NCI-H1048 (cell line): ENCODE data around the gene FAM181A.
A peak's percentile ranks its signal among the peaks of the same experiment; 100 is the strongest.

ENCODE experiments used
- DNase-seq: peaks from one replicate; lab custom pipeline; 2025; lab: John Stamatoyannopoulos, UW

The FAM181A gene

DNA sequence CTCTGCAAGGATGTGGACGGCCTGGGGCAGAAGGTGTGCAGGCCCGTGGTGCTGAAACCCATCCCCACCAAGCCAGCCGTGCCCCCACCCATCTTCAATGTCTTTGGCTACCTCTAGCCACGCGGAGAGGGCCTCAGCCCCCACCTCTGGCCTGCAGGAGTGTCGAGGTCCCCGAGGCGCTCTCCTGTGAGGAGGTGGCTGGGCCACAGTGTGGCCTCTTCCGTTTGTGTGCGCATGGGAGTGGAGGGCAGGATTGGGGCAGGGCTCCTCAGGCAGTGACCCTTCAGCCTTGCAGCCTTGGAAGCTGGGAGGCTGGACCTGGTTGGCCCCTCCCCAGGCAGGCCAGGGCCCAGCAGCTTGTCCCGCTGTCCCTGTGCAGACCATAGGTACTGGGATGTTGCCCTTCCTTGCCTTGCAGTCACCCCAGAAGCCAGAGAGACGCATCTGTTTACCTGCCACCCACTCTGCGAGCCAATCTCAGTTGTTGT lies 1.9 kb downstream of the FAM181A start:
- DNase-seq: no peak

DNA sequence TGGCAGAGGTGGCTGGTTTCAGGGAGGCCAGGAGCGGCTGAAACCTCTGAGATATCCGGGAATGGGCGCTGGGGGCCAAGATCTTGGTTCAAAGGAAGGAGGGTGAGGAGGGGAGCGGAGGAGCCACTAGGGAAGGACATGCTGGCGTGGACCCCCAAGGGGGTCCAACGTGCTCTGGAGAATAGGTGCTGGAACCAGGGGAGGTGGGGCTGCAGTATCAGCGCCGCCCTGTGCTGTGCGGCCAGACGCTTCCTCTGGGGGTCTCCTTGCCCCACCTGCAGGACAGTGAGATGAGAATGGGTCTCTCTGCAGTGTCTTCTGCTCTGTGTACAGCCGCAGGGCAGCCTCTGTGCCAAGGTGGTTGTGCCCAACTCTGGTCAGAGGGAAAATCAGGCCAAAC lies 2.5 kb downstream of the FAM181A start:
- no peak for DNase-seq

DNA sequence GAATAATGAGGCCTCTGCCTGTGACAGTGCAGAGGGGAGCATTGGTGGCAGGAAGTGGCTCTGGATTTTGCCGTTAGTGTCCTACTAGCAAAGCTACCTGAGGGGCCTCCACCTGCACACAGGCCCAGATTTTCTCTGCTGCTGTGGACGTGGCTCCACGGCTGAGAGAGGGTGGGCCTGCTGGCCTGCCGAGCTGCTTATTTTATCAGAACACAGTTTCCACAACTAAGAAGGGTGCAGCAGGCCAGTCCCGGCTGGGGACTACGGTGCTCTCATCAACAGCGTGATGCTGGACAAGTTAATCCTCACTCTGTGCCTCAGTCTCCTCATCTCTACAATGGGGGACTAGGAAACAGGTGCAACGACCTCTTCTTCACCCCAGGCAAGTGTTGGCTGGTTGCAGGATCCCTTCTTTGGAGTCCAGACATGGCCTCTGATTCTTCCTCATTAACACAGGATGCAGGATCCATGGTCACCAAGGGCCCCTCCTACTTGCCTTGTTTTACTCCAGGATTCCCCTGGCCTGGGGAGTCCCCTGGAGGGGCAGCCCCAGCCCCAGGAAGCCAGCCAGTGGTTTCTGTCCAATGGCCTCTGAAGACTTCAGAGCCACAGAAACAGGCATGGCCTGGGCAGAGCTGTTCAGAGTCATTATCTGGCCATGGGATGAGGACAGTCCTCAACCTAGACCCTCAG lies 3.3 kb downstream of the FAM181A start:
- DNase-seq: no peak

DNA sequence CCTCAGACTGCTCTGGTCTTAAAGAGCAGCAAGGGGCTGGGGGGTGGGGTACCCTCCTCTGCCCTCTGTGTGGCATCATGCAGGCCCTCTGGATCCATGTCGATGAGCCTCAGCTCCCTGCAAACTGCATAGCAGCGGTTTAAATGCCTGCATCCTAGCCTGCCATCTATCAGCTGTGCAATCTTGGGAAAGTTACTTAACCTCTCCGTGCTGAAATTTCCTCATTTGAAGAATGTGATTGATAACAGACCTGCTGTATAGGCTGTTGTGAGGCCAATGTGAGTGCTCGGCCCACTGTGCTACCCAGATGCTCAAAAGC lies 3.8 kb downstream of the FAM181A start:
- DNase-seq: no peak

DNA sequence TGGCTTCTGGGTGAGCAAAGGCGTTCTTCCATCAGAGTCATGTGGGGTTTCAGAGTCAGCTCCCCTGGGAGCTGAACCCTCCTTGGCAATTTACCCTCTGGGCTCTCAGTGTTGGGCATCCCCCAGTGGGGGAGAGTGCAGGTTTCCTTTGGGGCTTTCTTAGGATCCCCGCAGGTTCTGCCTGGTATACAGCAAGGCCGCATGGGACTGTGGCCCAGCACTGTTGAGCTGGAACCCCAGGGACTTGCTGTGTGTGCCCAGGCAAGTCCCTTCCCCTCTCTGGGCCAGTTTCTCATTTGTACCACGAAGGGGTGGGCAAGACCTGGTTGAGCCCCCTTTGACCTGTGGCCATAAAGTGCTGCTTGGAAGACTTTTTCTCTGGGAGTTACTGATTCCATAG lies 5.5 kb downstream of the FAM181A start:
- DNase-seq: no peak

DNA sequence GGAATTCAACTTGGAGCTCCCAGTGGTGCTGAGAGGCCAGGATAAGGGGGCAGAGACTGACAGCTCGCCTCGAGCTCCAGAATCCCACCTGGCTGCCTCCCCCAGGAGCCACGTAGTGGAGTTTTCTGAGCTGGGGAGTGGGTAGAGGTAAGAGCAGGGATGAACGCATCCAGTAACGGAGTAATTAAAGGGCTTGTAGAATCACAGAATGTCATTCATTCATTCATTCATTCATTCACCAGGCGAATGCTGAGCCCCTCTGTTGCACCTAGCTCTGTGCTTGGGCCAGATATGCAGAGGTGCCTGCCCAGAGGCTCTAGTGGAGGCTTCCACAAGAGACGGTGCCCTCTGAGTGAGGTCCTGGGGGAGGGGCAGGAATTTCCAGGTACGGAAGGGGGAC lies 8.1 kb downstream of the FAM181A start:
- no peak for DNase-seq

DNA sequence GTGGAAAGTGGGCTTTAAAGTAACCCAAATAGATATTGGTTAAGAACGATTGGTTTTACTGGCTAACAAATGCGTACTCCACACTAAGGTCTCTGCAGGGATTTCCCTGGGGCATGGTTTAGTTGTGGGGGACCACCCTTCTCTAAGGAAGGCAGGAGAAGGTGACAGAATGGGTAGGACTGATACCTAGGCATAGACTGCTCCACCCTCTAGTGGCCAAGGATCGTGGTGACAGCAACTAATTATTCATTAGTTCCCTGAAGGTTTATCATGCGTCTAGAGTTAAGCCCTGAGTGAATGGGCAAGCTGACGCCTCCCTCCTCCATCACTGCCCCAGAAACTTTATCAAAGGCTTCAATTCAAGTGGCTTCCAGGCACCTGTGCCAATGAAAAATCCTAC lies 9.1 kb downstream of the FAM181A start:
- no peak for DNase-seq

DNA sequence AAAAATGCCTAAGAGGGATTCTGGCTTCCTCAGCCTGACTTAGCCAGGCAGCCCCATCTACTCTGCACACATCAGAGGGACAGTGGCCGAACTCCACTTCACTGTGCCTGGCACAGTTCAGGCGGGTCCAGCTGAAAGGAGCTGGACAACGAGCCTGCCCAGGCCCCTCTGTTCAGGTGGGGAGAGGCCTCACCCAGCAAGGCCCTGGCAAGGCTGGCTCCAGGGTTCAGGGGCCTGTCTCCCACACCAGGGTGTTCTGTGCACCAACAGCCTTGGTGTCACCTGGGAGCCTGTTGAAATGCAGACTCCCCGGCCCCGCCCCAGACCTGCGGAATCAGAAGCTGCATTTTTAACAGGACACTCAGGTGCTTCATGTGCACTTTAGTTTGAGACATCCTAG lies 9.8 kb downstream of the FAM181A start:
- no peak for DNase-seq

DNA sequence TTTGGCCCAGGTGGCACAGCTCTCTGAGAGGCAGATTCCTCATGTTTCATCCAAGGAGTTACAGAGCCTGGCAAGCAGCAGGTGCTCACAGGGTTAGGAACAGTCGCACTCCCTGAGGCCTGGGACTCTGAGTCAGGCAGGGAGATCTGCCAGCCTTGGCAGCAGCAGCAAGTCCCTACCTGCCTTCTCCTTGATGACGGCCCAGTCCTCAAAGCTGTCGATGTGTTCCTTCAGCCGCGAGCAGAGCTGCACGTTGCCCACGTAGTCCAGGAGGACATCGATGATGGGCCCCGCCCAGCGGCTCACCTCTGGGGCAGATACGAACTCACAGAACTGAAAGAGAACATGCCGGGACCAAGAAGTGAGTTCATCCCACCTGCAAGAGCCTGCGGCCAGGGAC lies 10.4 kb downstream of the FAM181A start:
- DNase-seq: no peak

DNA sequence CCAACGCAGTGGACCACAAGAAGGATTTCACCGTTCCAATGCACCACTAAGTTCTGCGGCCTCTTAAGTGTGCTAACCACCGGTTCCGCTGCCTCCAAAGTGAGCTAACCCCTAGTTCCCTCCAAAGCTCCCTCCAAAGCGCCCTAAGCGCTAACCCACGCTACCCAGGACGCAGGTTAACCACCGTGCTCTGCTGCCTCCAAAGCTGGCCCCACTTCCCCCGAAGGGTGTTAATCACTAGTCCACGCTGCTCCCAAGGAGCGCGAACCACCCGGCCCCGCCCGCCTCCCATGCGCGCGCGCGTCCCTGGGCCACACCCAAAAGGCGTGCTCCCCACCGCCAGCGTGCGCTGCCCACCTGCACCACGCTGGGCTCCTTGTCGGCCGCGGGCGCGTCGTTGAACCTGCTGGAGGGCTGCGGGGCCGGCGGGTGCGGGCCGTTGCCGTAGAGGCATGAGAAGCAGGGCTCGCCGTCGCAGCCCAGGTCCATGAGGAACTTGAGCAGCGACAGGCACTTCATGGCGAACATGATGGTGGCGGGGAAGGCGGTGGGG lies 11.7 kb downstream of the FAM181A start:
- no peak for DNase-seq

DNA sequence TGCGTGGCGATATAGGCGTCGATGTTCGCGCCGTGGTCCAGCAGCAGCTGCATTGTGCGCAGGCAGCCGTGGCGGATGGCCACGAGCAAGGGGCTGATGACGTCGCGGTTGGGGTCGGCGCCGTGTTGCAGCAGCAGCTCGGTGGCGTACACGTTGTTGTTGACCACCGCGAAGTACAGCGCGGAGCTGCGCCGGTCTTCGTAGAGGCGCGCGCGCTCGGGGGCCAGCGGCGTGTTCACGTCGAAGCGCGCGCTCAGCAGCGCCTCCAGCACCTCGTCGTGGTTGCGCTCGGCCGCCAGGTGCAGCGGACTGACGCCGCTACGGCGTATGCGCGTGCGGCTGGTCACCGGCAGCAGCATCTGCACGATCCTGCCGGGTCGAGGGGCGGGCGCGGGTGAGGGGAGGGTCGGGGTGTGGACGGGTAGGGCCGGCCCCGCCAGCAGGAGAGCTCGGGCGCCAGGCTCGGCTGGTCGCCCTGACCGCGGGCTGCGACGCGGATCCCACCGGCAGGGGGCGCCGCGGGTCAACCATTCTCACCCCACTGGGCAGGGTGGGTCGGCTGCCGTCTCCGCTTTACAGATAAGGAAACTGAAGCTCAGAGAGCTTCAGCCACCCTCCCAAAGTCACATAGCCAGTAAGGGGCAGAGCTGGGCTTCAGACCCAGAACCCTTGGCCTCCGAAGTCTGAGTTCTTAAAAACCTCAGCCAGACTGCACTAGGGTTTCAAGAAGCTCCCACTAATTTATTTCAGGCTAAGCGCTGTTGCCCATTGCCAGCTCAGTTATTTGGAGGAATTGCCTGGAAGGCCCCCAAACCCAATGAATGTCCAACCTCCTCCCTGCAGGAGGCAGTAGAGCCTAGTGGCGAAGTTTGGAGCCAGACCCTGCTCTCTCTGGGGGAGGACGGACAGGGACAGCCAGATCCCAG lies 12.4 kb downstream of the FAM181A start:
- DNase-seq: peak; percentile 24

DNA sequence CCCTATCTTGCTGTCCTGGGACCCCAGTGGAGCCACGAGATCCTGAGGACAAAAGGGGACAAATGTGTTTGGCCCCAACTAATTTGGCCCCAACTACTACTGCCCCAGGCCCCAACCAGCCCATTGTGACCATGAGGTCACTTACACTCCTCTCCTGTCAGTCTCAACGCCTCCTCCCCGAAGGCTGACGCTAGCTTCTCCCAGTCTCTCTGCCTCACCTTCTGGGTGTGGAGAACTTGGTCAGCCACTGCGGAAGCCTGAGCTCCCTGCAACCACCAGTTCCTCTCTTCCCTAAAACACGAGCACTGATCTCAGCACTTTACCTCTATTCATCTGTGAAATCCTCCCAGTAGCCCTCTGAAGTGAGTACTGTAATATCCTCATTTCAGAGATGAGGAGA lies 13.3 kb downstream of the FAM181A start:
- no peak for DNase-seq

DNA sequence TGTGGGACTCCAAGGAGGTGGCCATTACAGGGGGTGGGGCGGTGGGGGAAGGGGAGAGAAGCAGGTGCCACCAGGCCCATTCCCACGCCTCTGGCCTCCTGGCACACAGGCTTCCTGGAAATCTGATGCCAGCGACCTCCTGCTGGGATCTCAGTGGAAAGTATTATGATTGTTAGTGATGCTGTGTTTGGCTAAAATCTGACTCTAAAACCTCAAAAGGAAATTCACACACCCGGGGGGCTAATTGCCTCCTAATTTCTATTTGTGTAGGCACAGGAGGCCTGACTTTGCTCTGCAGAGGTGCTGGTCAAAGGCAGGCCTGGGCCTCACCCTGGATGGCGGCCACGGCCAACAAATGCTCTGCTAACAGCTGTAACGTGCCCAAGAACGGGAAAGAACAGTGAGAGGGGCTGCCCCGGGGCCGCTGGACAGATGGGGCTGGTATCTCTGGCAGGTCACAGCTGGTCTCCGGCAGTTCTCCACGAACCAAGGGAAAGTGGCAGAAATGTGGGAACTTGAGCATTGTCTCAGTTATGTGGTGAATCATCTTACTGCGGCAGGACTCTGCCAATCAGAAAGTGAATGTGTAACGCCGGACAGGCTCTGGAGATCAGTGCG lies 14.3 kb downstream of the FAM181A start:
- DNase-seq: no peak

DNA sequence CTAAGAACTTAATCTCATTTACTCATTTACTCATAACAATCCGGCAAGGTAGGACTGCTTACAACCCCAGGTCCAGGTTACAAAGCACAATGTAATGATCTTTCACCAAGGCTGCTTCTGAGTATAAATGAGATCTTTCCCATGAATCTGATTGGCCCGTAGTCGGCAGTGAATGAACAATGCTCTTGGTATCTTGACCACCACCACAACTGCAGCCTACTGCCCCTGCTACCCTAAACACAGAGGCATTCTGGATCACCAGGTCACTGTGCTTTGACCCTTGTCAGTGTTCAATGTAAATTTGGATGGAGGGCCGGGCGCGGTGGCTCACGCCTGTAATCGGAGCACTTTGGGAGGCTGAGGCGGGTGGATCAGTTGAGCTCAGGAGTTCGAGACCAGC lies 15.9 kb downstream of the FAM181A start:
- DNase-seq: no peak

DNA sequence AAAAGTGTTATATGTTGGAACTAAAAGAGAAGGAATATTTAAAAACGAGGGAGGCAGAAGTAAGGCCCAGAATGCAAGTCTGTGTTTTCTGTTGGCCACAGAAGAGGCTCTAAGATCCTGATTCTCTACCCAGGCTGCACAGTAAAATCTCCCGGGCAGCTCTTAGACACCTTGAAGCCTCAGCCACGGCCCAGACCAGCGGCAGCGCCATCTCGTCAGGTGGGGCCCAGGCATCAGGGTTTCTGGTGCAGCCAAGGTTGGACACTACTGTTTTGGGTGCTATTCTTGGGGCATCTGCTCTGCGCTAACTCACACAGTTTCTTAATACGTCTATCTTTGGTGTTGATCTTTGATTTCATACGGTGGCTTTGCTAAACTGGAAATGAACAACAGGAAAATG lies 16.8 kb downstream of the FAM181A start:
- DNase-seq: no peak

DNA sequence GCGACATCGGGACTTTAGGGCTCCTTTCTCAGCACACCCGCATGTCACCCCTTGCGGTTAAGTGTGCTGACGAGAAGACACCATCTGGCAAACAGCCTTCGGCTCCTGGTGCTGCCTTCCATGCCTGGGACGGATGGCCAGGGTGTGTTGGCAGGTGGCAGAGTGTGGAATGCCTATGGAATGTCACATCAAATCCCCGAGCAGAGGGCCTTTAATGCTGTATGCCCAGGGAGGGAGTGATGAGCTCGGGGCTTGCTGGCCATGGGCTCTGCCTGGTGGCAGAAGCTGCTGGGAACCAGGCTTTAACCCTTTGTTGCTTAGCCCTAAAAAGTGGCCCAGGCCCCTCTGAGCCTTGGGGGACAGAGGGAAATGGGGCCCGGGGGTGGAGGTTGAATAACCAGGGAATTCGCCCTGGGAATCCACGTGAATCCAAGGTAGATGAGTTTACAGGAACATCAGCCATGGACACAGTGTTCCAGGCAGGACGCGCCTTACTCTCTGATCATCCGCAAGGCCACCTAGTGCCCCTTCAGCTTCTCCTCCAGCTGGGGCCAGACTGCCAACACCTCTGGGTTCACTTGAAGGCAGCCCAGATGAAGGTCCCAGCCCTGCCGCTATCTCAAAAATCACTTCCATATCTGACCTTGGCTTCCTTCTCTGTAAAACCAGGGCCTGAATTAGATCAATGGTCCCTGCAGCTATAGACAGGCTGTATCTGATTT lies 17.4 kb downstream of the FAM181A start:
- DNase-seq: no peak

DNA sequence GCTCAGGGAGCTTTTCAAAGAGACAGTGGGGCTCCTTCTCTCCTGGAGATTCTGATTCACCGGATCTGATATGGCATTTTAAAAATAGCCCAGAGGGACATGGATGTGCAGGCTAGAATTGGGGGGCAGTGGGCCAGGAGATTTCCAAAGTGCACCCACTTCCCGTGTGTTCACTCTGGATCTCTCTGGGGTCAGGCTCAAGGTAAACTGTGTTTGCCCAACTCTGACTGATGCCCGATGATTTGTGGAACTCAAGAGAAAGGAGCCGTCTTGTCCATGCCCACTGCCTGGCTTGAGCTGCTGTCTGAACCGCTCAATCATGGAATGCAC lies 17.9 kb downstream of the FAM181A start:
- DNase-seq: no peak

DNA sequence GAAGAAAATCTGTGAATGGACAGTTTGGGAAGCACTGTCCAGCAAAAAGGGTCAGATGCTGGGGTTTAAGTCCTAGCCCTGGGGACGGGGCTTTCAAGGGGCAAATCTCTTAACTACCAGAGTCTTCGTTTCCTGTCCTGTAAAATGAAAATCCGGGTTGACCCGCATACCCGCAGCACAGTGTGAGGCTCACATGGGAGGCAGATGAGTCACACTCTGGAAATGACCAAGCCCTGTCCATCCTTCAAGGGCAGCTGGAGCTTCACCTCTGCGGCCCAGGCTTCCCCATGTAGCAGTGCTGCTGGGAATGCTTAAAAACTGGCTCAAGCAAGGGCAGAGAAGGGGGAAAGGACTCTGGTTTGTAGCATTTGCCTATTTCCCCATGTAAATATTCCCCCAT lies 19.0 kb downstream of the FAM181A start:
- no peak for DNase-seq

DNA sequence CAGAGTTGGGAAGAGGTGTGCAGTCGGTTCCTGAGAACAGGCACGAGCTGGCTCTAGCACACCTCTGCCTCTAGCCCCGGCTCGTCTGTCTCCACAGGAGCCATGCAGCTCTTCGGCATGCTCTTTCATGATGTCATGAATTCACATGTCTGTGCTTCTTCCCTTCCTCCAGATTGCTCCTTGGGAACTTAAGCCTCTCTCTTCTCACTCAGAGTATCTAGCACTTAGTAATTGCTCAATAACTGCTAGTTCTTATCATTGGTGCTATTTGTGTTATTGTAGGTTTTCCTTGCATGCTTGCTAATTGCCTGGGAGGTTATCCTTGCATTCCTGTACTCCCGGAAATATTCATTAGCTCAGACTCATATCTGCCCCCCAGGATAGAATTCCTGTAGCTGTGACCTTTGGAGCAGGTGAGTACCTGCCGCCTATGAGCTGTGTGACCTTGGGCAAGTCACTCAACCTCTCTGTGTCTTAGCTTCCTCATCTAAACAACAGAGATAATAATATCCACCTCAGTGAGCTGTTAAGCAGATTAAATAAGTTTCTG lies 19.5 kb downstream of the FAM181A start:
- DNase-seq: no peak

DNA sequence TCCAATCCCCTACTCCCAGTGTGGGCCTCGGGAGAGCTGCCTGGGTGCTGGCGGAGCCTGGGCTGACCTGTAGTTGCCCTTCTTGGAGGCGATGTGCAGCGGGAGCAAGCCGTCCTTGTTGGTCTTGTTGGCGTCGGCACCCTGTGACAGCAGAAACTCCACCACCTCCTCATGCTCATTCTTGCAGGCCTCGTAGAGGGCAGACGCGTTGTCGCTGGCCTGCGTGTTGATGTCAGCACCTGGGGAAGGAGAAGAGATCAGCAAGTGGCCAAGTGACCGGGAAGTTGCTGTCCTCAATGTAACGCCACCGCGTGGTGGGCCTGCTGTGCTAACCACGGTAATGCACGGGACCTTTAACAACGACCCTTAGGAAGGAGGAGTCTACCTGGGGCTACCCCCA lies 20.1 kb downstream of the FAM181A start:
- no peak for DNase-seq

DNA sequence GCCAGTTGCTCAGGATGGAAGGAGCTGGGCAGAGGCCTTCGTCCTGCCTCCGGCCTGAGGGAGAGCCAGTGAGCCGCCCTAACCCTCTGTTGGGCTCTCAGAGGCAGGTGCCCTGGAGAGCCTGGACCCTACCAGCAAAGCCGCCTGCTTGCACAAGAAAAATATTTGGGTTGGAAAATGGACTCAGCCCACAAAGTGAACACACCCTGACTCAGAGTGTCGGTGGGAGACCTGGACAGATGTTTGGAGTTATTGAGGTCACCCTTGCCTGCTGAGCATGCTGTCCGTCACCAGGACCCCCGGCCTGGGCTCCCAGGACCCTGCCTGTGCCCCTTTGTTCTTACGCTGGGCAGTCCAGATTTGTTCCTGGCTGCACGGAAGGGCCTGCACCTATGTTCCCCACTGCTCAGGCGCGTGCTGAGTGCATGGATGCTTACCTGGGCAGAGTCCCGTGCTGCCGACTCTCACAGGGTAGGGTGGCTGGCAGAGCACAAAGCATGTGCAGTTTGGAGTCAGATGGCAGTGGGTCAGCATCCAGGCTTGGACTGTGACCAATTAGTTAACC lies 22.4 kb downstream of the FAM181A start:
- DNase-seq: no peak
